Measurements from ENCODE around the gene KLK12.

Gene KLK12

DNA sequence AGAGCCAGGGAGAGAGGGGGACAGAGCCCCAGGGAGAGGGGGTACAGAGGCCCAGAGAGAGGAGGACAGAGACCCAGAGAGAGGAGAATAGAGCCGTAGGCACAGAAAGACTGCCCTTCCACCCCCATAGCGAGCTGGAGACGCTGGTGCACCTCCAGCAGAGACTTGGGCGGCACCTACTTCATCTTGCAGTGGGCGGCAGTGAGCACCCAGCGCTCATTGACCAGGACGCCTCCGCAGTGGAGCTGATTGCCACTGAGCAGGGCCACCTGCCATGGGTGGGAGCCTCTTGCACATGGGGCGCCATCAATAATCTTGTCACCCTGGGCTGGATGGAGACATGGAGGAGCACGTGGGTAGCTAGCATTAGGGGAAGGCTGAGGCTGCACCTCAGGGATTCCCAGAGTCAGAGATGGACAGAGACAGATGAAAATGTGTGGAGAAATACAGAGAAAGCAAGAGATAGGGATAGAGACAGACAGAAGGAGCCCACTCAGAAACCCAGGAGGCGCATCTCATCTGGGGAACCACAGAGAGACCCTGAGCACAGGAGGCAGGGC, 53.1 kb downstream of the KLK12 start:
- no peak for DNase-seq (ENCODE audit: low read depth)

DNA sequence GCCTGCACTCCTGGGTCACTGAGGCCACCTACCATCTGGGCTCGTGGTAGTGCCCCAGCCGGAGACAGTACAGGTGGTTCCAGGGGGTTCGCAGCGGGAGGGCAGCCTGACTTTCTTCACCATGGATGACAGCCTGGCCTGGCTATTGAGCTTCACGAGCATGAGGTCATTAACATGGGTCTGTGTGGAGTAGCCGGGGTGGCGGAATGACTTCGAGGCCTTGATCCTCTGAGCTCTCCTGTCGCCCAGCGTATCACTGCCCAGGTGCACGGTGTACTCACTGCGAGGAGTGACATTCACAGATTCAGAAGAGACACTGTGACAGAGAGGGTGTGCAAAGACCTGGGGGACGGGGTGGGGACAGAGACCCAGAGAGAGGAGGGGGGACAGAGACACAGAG, 54.6 kb downstream of the KLK12 start:
- DNase-seq (ENCODE audit: low read depth): no peak

DNA sequence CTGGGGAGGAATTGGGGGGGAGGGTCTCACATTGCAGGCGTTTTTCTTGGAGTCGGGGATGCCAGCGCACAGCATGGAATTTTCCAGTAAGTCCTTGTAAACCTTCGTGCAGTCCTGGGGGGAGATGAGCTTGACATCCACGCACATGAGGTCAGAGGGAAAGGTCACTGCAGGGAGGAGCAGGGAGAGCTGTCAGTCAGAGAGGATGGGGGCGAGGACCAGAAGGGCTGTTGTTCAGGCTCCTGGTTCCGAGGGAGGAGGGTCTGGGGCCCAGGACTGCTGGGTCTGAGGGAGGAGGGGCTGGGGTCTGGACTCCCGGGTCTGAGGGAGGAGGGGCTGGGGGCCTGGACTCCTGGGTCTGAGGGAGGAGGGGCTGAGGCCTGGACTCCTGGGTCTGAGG, 55.0 kb downstream of the KLK12 start:
- no peak for DNase-seq (ENCODE audit: low read depth)

All from T-helper 22 cell (primary cell).